Gastrocnemius medialis (tissue), 4 donors: Measurements from ENCODE around the gene TAOK3.

ENCODE experiments used
- POLR2A ChIP-seq, 2 donors: fragments of 450-650 bp; IDR thresholded peaks; one replicate each; pipeline ENCODE4 v1.6.1; 2017; ENCODE audit warnings: antibody characterized with exemption in 2 of 2, mild to moderate bottlenecking in 2 of 2, moderate library complexity in 2 of 2
- TF ChIP-seq, protein P1 (sequence below), 5 experiments: fragments of 450-650 bp in 3 of 5; fragments of 200-600 bp in 2 of 5; sonication (generic) in 2 of 5; IDR thresholded peaks in 4 of 5; conservative IDR thresholded peaks in 1 of 5; 1 replicate in 4 of 5; 2 replicates in 1 of 5; pipeline ENCODE4 v1.5.1; 2016 to 2019; ENCODE audit warnings: antibody characterized with exemption in 5 of 5, mild to moderate bottlenecking in 3 of 5, moderate library complexity in 3 of 5

DNA sequence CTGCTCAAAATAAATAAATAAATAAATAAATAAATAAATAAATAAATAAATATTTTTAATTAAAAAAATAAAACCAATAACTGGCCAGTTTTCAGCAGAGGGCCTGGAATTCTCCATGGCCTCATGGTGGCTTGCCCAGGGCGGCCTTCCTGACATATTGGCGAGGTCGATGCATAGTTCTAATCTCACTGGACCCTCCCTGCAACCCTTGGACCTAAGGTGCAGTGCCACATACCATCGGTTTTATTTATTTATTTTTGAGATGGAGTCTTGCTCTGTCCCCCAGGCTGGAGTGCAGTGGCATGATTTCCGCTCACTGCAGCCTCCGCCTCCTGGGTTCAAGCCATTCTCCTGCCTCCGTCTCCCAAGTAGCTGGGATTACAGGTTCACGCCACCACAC is 265.0 kb downstream of the TAOK3 start:
- TF ChIP-seq, protein P1, sequence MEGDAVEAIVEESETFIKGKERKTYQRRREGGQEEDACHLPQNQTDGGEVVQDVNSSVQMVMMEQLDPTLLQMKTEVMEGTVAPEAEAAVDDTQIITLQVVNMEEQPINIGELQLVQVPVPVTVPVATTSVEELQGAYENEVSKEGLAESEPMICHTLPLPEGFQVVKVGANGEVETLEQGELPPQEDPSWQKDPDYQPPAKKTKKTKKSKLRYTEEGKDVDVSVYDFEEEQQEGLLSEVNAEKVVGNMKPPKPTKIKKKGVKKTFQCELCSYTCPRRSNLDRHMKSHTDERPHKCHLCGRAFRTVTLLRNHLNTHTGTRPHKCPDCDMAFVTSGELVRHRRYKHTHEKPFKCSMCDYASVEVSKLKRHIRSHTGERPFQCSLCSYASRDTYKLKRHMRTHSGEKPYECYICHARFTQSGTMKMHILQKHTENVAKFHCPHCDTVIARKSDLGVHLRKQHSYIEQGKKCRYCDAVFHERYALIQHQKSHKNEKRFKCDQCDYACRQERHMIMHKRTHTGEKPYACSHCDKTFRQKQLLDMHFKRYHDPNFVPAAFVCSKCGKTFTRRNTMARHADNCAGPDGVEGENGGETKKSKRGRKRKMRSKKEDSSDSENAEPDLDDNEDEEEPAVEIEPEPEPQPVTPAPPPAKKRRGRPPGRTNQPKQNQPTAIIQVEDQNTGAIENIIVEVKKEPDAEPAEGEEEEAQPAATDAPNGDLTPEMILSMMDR (IDR thresholded peaks at IDR 0.05 in 4 of 5, conservative IDR thresholded peaks at IDR 0.05 in 1 of 5), result no peak
- TF ChIP-seq POLR2A (IDR thresholded peaks at IDR 0.05), result no peak
